Kidney (tissue), 14 donors: Measurements from ENCODE around the gene GOLT1A. TPM values are rescaled to one million over a fixed set of nuclear protein-coding genes. Genes with fewer than 3 reads are reported as not detected.

ENCODE experiments used
- DNase-seq, 5 donors: peaks; one replicate each; pipeline ENCODE4 v3.0.0-alpha.2; 2013 to 2020
- FAIRE-seq: peaks from 2 replicates; lab custom pipeline; 2012; peaks lifted over from hg19 to GRCh38; lab: Jason Lieb, UNC
- H3K27ac ChIP-seq, 2 donors: one replicate each; pipeline ENCODE4 v1.7.0; 2013; ENCODE audit warnings: low read depth in 2 of 2, low read length in 2 of 2, inconsistent platforms in 1 of 2
- H3K27me3 ChIP-seq: one replicate; pipeline ENCODE4 v1.7.1; 2013; ENCODE audit warnings: low read length, inconsistent platforms; ENCODE audit not compliant: control insufficient read depth, insufficient read depth
- H3K36me3 ChIP-seq, 3 donors: one replicate each; pipeline versions ENCODE4 v1.7.0 to v1.7.1; 2013; ENCODE audit warnings: low read length in 3 of 3, control low read depth in 1 of 3, inconsistent platforms in 1 of 3; ENCODE audit not compliant: insufficient read depth in 3 of 3, control insufficient read depth in 2 of 3
- H3K4me1 ChIP-seq, 3 donors: one replicate each; pipeline versions ENCODE4 v1.7.0 to v1.7.1; 2013; ENCODE audit warnings: low read length in 3 of 3, inconsistent platforms in 1 of 3, low read depth in 1 of 3; ENCODE audit not compliant: control insufficient read depth in 2 of 3, insufficient read depth in 2 of 3
- H3K4me3 ChIP-seq, 3 donors: one replicate each; pipeline versions ENCODE4 v1.7.0 to v1.8.1; 2013; ENCODE audit warnings: low read length in 3 of 3, control low read depth in 1 of 3, inconsistent platforms in 1 of 3
- H3K9ac ChIP-seq, 3 donors: one replicate each; pipeline versions ENCODE4 v1.7.0 to v1.7.1; 2013; ENCODE audit warnings: low read length in 3 of 3, control low read depth in 1 of 3, inconsistent platforms in 1 of 3
- H3K9me3 ChIP-seq, 3 donors: one replicate each; pipeline versions ENCODE4 v1.7.0 to v1.7.1; 2013; ENCODE audit warnings: low read length in 3 of 3, control low read depth in 1 of 3, inconsistent platforms in 1 of 3; ENCODE audit not compliant: control insufficient read depth in 2 of 3, insufficient read depth in 1 of 3
- intact Hi-C: fragments of 100-400 bp; cut with DNase I; formaldehyde crosslinking; loops from one replicate; pipeline ENCODE4 v1.11.1; 2022
- polyA plus RNA-seq: library from polyadenylated mRNA; stranded (reverse); fragments of 350-450 nt; fragmentation: Illumina TruSeq; extraction: RNeasy Lipid Tissue Mini Kit (QIAGEN cat#74804); gene quantifications from one replicate; pipeline ENCODE4 v1.2.3, GENCODE V29; 2014; ENCODE audit warnings: low read depth, low replicate concordance; ENCODE audit not compliant: insufficient read depth
- total RNA-seq: library from RNA; stranded (reverse); fragmentation: NEBNext Ultra II Directional; extraction: Animal tissue kit (Norgen Biotek cat#: 25700); gene quantifications from one replicate; pipeline ENCODE4 v1.2.1, GENCODE V29; 2021
- TF ChIP-seq, protein P1 (sequence below): IDR thresholded peaks from 3 replicates; pipeline ENCODE4 v1.5.1; 2012; ENCODE audit warnings: mild to moderate bottlenecking, moderate library complexity, borderline replicate concordance; ENCODE audit not compliant: insufficient read depth; ENCODE audit errors: extremely low read depth
- donor health status: control.
- donor health status: control.
- donor health status: control.
- donor health status: control.
- donor health status: control.
- donor health status: DM: yes; HTN: yes; CAD: no.
- donor health status: Normal renal cell carcinoma (clear cell type).

The GOLT1A gene
- total and polyA plus RNA-seq, 2 donors from 2014 or later, result 8.9 to 47.7 TPM

DNA sequence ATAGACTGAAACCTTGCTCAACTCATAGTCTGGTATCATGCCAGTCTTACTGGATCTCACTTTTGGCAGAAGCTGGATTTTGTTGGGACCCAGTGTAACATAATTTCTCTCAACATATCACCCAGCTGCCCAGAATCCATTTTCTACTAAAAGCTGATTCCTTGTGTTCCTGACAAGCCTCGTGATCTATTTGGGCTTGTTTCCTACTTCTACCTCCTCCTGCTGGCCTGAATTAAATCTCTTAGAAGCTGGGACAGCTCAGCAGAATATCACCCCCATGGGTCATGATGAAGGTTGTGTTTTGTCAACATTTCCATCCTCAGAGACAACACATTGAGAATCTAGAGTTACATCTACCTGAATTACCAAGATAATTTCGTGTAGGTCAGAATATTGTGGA is 7.7 kb downstream of the GOLT1A start:
- Histone ChIP-seq H3K36me3 (no peaks in the 10 kb centered on the region), H3K4me3 (no peak overlapping the region), H3K27me3 (no peaks in the 10 kb centered on the region), H3K27ac (no peak overlapping the region), H3K9me3 (no peaks in the 10 kb centered on the region), H3K4me1 (peaks cover 0 to 6% (median 0%) of the 10 kb centered on the region in 3 donors), H3K9ac (no peak overlapping the region)
- no peak for DNase-seq
- intact Hi-C loops, result no loop called here
- TF ChIP-seq, protein P1, sequence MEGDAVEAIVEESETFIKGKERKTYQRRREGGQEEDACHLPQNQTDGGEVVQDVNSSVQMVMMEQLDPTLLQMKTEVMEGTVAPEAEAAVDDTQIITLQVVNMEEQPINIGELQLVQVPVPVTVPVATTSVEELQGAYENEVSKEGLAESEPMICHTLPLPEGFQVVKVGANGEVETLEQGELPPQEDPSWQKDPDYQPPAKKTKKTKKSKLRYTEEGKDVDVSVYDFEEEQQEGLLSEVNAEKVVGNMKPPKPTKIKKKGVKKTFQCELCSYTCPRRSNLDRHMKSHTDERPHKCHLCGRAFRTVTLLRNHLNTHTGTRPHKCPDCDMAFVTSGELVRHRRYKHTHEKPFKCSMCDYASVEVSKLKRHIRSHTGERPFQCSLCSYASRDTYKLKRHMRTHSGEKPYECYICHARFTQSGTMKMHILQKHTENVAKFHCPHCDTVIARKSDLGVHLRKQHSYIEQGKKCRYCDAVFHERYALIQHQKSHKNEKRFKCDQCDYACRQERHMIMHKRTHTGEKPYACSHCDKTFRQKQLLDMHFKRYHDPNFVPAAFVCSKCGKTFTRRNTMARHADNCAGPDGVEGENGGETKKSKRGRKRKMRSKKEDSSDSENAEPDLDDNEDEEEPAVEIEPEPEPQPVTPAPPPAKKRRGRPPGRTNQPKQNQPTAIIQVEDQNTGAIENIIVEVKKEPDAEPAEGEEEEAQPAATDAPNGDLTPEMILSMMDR, result no peak
- no peak for FAIRE-seq

GRCh38 chr1:204205486-204205885 is 8.3 kb downstream of the GOLT1A start:
- FAIRE-seq (no peak), DNase-seq (no peak)
- H3K9me3 ChIP-seq, result no peaks in the 10 kb centered on the region
- peaks cover 0 to 6% (median 0%) of the 10 kb centered on the region in 3 donors for H3K4me1 ChIP-seq
- H3K4me3 ChIP-seq, result no peak overlapping the region
- TF ChIP-seq, protein P1, result no peak
- no peak overlapping the region for H3K27ac ChIP-seq
- no peaks in the 10 kb centered on the region for H3K36me3 ChIP-seq
- intact Hi-C loops, result no loop called here
- H3K27me3 ChIP-seq, result no peaks in the 10 kb centered on the region
- H3K9ac ChIP-seq, result no peak overlapping the region

GRCh38 chr1:204204944-204205343 is 8.8 kb downstream of the GOLT1A start:
- no peak overlapping the region for H3K27ac ChIP-seq
- TF ChIP-seq, protein P1, result no peak
- FAIRE-seq (no peak), DNase-seq (no peak)
- H3K36me3 ChIP-seq, result no peaks in the 10 kb centered on the region
- no peaks in the 10 kb centered on the region for H3K9me3 ChIP-seq
- no peaks in the 10 kb centered on the region for H3K27me3 ChIP-seq
- peaks cover 0 to 6% (median 0%) of the 10 kb centered on the region in 3 donors for H3K4me1 ChIP-seq
- intact Hi-C loops, result no loop called here
- H3K4me3 ChIP-seq, result no peak overlapping the region
- H3K9ac ChIP-seq, result no peak overlapping the region

- Histone ChIP-seq H3K4me1 (peaks cover 0 to 6% (median 0%) of the 10 kb centered on the region in 3 donors), H3K27me3 (no peaks in the 10 kb centered on the region), H3K9ac (no peak overlapping the region), H3K36me3 (no peaks in the 10 kb centered on the region), H3K27ac (no peak overlapping the region), H3K4me3 (no peak overlapping the region), H3K9me3 (no peaks in the 10 kb centered on the region)
- no peak for FAIRE-seq
- peak in 1 of 5 donors; percentile 24 for DNase-seq
- TF ChIP-seq, protein P1, result no peak
- intact Hi-C loops, result no loop called here
Observed at GRCh38 chr1:204203206-204203767, 10.5 kb downstream of the GOLT1A start.
